Gastroesophageal sphincter (tissue), 4 donors: ENCODE data around the gene PDX1. TPM values are rescaled to one million over a fixed set of nuclear protein-coding genes. Genes with fewer than 3 reads are reported as not detected.

Experiments used
- ATAC-seq: fragments of 150-250 bp; one replicate; pipeline ENCODE4 v1.9.1; 2016; ENCODE audit warnings: mild to moderate bottlenecking, moderate library complexity
- H3K27ac ChIP-seq, 4 donors: fragments of 200-600 bp; sonication (generic) in 3 of 4; 1 replicate in 3 of 4; 2 replicates in 1 of 4; pipeline ENCODE4 v1.5.1; 2016 to 2019
- H3K27me3 ChIP-seq: fragments of 200-600 bp; sonication (generic); one replicate; pipeline ENCODE4 v1.5.1; 2019
- H3K36me3 ChIP-seq, 2 donors: fragments of 200-600 bp; sonication (generic); one replicate each; pipeline ENCODE4 v1.5.1; 2019; ENCODE audit warnings: control low read depth in 1 of 2
- H3K4me1 ChIP-seq, 3 donors: fragments of 200-600 bp; sonication (generic); 1 replicate in 2 of 3; 2 replicates in 1 of 3; pipeline ENCODE4 v1.5.1; 2016 to 2019; ENCODE audit warnings: control low read depth in 2 of 3
- H3K4me3 ChIP-seq, 2 donors: fragments of 200-600 bp; sonication (generic); one replicate each; pipeline ENCODE4 v1.5.1; 2019; ENCODE audit warnings: mild to moderate bottlenecking in 1 of 2, moderate library complexity in 1 of 2
- H3K9me3 ChIP-seq, 3 donors: fragments of 200-600 bp; sonication (generic); one replicate each; pipeline ENCODE4 v1.5.1; 2017 to 2019; ENCODE audit warnings: control low read depth in 2 of 3
- EP300 ChIP-seq: sonication (generic); formaldehyde crosslinking; IDR thresholded peaks from one replicate; pipeline ENCODE4 v1.6.1; 2017; ENCODE audit warnings: antibody characterized with exemption, mild to moderate bottlenecking
- POLR2A ChIP-seq, 2 donors: fragments of 450-650 bp; IDR thresholded peaks; one replicate each; pipeline ENCODE4 v1.6.1; 2017; ENCODE audit warnings: antibody characterized with exemption in 2 of 2, mild to moderate bottlenecking in 2 of 2, moderate library complexity in 1 of 2
- POLR2AphosphoS5 ChIP-seq: sonication (generic); formaldehyde crosslinking; IDR thresholded peaks from one replicate; pipeline ENCODE4 v1.6.1; 2017; ENCODE audit warnings: antibody characterized with exemption
- WGBS, 2 donors: methylation state at CpG; one replicate each; pipeline ENCODE4 v1.1.5; 2018; ENCODE audit warnings: low coverage in 1 of 2; 5-methylcytosine and 5-hydroxymethylcytosine counted together
- total RNA-seq, 4 donors: library from RNA; depleted of rRNA; stranded (reverse); fragments of >200 nt; gene quantifications; one replicate each; pipeline ENCODE4 v1.1.0, GENCODE V29; 2016
- TF ChIP-seq, protein P1 (sequence below), 4 experiments: fragments of 200-600 bp in 2 of 4; fragments of 450-650 bp in 2 of 4; sonication (generic) in 1 of 4; IDR thresholded peaks; one replicate each; pipeline ENCODE4 v1.5.1; 2017 to 2019; ENCODE audit warnings: antibody characterized with exemption in 4 of 4, mild to moderate bottlenecking in 2 of 4, moderate library complexity in 2 of 4

PDX1 gene
- total RNA-seq, 4 donors from 2014 or later = not detected

DNA sequence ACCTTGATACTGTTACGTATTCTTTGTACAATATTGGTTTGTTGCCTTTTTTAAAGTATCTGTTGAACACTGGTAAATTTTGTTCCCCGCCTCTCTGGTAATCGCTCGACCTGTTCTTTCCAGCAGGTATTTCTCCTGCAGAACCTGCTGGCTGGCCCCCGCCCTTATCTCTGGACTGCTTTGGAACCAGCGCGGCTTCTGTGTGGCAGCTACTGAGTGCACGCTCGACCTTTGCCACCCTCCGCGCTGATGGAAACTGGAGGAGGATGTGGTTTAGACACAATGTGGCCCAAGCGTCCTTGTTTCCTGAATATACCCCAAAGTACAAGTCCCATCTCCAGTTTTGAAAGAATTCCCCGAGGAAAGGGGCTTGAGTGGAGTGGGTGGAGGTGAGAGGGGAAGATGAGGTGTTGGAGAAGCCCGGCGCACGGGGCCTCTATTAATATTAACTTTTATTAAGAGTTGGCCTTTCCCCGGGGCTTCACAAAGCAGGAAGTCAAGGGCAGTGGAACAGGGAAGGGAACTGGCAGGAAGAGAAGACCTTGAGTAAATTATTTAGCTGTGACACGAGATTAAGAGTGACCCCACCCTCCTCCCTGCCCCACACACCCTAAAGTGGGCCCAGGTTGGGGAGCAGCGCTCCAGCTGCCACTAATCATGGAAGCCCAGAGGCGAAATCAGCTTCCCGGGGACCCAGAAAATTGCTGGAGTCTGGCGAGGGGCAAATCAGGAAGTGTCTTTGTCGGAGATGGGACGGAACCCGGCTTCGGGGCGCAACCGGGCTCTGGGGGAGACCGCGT is 33.3 kb downstream of the PDX1 start:
- Histone ChIP-seq H3K36me3 (no peaks in the 10 kb centered on the region), H3K9me3 (no peaks in the 10 kb centered on the region), H3K4me1 (peaks cover 0 to 19% (median 11%) of the 10 kb centered on the region in 3 donors), H3K27me3 (peaks cover 91% of the 10 kb centered on the region), H3K27ac (no peak overlapping the region), H3K4me3 (peak overlapping the region; percentile 1 to 49)
- WGBS, 2 donors = 10 to 22% methylated on average over 16 to 20 of the region's 30 CpGs
- peak; percentile 14 for ATAC-seq
- TF ChIP-seq, protein P1, sequence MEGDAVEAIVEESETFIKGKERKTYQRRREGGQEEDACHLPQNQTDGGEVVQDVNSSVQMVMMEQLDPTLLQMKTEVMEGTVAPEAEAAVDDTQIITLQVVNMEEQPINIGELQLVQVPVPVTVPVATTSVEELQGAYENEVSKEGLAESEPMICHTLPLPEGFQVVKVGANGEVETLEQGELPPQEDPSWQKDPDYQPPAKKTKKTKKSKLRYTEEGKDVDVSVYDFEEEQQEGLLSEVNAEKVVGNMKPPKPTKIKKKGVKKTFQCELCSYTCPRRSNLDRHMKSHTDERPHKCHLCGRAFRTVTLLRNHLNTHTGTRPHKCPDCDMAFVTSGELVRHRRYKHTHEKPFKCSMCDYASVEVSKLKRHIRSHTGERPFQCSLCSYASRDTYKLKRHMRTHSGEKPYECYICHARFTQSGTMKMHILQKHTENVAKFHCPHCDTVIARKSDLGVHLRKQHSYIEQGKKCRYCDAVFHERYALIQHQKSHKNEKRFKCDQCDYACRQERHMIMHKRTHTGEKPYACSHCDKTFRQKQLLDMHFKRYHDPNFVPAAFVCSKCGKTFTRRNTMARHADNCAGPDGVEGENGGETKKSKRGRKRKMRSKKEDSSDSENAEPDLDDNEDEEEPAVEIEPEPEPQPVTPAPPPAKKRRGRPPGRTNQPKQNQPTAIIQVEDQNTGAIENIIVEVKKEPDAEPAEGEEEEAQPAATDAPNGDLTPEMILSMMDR (IDR thresholded peaks at IDR 0.05) = no peak
- TF ChIP-seq POLR2AphosphoS5 (no peak), EP300 (no peak), POLR2A (IDR thresholded peaks at IDR 0.05) (no peak)

DNA sequence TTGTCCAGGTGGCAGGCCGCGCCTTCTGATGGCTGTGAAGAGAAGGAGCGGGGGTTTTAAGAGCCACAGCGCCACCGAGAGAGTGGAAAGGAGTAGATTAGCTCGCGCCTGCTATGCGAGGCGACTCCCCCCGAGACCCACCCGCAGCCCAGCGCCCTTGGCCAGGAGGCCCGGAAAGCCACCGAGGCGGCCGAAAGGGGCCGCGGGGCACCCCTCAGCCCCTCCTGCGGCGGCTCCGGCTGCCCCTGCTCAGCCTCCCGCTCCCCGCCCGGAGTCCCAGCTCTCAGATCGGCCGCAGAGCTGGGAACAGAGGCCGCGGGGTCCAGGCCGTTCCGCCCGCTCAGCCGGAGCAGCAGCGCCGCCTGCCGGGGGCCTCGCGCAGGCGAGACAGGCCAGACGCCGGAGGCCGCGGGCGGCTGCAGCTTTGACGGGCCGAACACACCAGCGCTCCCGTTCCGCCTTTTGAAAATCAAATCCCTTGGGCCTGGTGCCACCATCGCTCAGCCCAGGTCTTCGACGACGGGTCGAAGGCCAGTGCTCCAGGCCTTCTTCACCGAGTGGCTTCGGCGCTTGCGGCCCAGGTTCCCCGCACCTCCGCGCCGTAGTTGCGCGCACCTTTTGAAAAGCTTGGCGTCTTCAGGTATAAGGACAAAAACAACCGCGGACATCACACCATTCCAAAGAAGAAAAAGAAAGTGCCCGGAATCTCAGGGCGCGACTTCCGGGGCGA is 34.0 kb downstream of the PDX1 start:
- Histone ChIP-seq H3K9me3 (no peaks in the 10 kb centered on the region), H3K27ac (no peak overlapping the region), H3K4me1 (peaks cover 0 to 19% (median 11%) of the 10 kb centered on the region in 3 donors), H3K27me3 (peaks cover 94% of the 10 kb centered on the region), H3K4me3 (peak overlapping the region; percentile 1 to 49), H3K36me3 (no peaks in the 10 kb centered on the region)
- TF ChIP-seq, protein P1 (IDR thresholded peaks at IDR 0.05) = peak; percentile 66 to 86 (median 71)
- no peak for TF ChIP-seq POLR2AphosphoS5
- 4% methylated on average over 4 of the region's 71 CpGs; no CpG with 5 or more reads in 1 of the 2 donors for WGBS, 2 donors
- ATAC-seq = peak; percentile 91

DNA sequence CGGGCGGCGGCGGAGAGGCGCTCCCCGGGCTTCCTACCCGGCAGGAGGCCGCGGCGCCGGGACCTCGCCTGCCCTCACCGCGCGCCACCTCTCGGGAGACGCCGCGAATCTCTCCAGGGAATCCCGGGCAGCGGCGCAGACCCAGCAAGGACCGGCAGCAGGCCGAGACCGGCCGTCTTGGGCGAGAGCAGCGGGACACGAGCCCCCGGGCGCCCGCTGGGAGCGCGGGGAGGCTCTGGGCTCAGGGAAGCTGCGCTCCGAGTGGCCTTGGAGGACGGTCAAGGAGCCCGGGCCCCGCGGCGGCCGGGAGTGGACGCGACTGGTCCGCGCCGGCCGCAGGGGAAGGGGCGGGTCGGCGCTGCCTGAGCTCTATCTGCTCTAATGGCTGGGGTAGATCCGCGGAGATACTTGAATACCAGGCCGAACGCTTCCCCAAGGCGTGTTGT is 34.6 kb downstream of the PDX1 start:
- Histone ChIP-seq H3K4me3 (peak overlapping the region in 1 of 2 donors; percentile 49), H3K4me1 (peaks cover 0 to 20% (median 11%) of the 10 kb centered on the region in 3 donors), H3K27me3 (peaks cover 94% of the 10 kb centered on the region), H3K9me3 (no peaks in the 10 kb centered on the region), H3K27ac (no peak overlapping the region), H3K36me3 (no peaks in the 10 kb centered on the region)
- 5% methylated on average over 15 of the region's 56 CpGs; no CpG with 5 or more reads in 1 of the 2 donors for WGBS, 2 donors
- ATAC-seq = peak; percentile 50
- no peak for TF ChIP-seq POLR2AphosphoS5

DNA sequence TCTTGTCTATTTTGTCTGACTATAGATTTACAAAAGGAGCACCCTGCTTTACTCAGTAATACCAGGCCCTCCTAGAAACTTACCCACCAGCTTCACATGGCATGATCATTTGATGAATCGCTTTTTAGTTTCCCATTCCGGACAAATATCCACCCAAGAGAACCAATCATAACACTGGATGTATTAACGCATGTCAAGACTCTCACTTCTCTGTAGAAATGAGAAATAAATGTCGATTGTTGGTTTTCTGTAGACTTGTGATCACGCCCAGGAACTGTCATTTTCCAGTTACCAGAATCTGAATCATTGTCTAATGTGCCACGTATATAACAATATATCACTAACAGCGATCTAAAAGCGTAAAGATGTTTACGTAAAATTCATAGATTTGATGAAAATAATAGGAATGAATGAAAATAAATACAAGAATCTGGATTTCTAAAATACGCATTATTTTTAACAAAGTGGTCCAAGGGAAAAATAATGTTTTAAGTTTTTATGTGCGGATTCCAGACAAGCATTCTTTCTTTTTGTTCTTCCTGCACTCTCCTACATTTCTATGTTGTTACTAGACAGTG is 35.3 kb downstream of the PDX1 start:
- TF ChIP-seq POLR2AphosphoS5 = no peak
- no peak for TF ChIP-seq EP300
- no peak for TF ChIP-seq POLR2A (IDR thresholded peaks at IDR 0.05)

DNA sequence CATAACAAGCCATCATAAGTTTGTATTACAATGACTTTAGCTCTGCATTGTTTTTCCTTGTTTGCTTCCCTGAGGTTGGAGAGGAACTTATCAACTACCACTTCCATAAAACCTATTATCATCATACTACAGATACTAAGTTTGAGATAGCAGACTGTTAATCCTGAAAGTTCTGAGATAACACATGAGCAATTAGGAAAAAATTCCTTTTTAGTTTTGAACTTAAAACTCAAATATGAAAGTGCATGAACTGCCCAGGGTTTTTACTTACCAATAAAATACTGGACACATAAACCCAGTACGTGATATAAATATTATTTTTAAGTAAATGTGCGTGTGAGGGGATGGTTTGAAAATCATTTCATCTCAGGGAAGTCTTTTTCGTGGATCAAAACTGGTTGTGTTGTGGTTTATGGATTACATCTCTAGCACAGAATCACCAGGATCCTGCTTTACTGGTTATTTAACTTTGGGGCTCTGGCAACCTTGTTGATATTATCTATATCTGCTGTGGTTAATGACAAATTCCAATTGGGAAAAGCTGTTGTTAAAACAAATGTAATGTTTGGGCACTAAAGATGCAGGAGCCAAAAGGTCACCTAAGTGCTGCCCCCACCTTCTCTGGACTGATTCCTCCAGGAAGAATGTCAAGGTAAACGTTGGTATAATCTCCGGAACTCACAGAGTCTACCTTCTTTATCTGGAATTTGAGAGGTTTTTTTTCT is 36.9 kb downstream of the PDX1 start:
- Histone ChIP-seq H3K27me3 (peaks cover 94% of the 10 kb centered on the region), H3K27ac (no peak overlapping the region), H3K4me1 (peaks cover 0 to 42% (median 24%) of the 10 kb centered on the region in 3 donors), H3K9me3 (no peaks in the 10 kb centered on the region), H3K36me3 (no peaks in the 10 kb centered on the region), H3K4me3 (no peak overlapping the region)
- TF ChIP-seq, protein P1 (IDR thresholded peaks at IDR 0.05) = no peak
- 15 to 18% methylated on average over 4 to 5 of the region's 5 CpGs for WGBS, 2 donors
- ATAC-seq = no peak

More for the DNA sequence above, 35.3 kb downstream of the PDX1 start:
- WGBS, 2 donors = 29 to 30% methylated on average over 11 of the region's 11 CpGs
- Histone ChIP-seq H3K4me3 (no peak overlapping the region), H3K27ac (no peak overlapping the region), H3K9me3 (no peaks in the 10 kb centered on the region), H3K4me1 (peaks cover 0 to 27% (median 13%) of the 10 kb centered on the region in 3 donors), H3K27me3 (peaks cover 94% of the 10 kb centered on the region), H3K36me3 (no peaks in the 10 kb centered on the region)
- ATAC-seq = no peak
